PC-3 (cell line): ENCODE measurements around the gene ATP4A.

Source experiments
- EZH2phosphoT487 ChIP-seq: fragments of 300-600 bp; sonication (generic); IDR thresholded peaks from 2 replicates; pipeline ENCODE4 v1.6.1; 2018; ENCODE audit warnings: mild to moderate bottlenecking, antibody characterized with exemption, low read length, borderline replicate concordance
- TF ChIP-seq, protein P1 (sequence below): fragments of 300-600 bp; sonication (generic); conservative IDR thresholded peaks from 2 replicates; pipeline ENCODE4 v1.5.1; 2017; ENCODE audit warnings: antibody characterized with exemption, low read depth, mild to moderate bottlenecking, low read length

DNA sequence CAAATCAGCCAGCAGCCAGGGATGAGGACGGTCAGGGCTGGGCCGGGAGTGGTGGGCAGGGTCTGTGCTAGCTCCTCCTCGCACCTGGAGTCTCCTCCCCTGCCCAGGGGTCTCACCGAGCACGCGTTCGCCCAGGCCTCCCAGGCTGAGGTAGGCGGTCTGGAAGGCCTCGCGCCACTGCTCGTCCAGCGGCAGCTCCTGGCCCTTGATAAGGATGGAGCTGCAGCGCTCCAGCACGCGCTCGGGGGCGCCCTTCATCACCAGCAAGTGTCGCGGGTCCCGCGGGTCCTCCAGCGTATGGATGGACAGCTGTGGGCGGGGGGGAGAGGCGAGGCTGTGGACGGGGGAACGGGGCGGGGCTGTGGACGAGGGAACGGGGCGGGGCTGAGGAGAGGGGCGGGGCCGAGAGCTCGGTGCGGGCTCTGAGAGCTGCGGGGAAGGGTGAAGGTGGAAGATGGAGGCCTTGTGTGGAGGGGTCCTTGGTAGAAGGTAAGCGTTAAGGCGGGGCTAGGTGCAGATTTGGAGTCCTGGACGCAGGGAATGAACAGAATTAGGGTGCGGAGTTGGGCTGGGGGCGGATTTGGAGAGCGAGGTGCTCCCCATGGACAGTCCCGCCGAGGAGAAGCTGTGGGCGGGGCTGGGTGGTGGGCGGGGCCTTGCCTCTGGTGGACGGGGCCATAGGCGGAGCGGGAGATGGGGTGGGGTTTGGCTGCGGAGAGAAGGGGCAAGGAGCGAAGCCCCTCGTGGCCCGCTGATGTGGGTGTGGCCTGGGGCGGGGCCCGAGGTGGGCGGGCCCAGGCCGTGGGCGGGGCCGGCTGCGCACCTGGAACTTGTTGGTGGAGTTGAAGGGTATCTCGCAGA is 5.7 kb downstream of the ATP4A start:
- TF ChIP-seq, protein P1, sequence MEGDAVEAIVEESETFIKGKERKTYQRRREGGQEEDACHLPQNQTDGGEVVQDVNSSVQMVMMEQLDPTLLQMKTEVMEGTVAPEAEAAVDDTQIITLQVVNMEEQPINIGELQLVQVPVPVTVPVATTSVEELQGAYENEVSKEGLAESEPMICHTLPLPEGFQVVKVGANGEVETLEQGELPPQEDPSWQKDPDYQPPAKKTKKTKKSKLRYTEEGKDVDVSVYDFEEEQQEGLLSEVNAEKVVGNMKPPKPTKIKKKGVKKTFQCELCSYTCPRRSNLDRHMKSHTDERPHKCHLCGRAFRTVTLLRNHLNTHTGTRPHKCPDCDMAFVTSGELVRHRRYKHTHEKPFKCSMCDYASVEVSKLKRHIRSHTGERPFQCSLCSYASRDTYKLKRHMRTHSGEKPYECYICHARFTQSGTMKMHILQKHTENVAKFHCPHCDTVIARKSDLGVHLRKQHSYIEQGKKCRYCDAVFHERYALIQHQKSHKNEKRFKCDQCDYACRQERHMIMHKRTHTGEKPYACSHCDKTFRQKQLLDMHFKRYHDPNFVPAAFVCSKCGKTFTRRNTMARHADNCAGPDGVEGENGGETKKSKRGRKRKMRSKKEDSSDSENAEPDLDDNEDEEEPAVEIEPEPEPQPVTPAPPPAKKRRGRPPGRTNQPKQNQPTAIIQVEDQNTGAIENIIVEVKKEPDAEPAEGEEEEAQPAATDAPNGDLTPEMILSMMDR = no peak
- no peak for TF ChIP-seq EZH2phosphoT487
